K562 (cell line): ENCODE data around the gene PTP4A1. TPM values are rescaled to one million over a fixed set of nuclear protein-coding genes. Genes with fewer than 3 reads are reported as not detected.

Experiments used
- ATAC-seq: fragments of 200-7000 bp; cut with Tn5 transposase; 3 replicates; pipeline ENCODE4 v1.9.1; 2020; ENCODE audit warnings: moderate library complexity
- BruUV-seq: library from RNA; stranded (reverse); fragments of 400-500 nt; replicated peaks from 2 replicates; lab custom pipeline; 2021; lab: Mats Ljungman, UMichigan
- CTCF ChIA-PET: fragments of 300-600 bp; formaldehyde crosslinking; extraction: SDS; loops from one replicate; lab custom pipeline; 2021; ENCODE audit warnings: low intra/inter-chr PET ratio; lab: Yijun Ruan, JAX
- POLR2A ChIA-PET: fragments of 300-600, 350-650 bp; sonication (Branson Sonifier 250); formaldehyde crosslinking; extraction: SDS; loops from one replicate; lab custom pipeline; 2021; ENCODE audit warnings: antibody characterized with exemption, inconsistent platforms; lab: Yijun Ruan, JAX
- DNase-seq, 4 experiments: peaks; one replicate each; pipeline versions ENCODE4 v3.0.0 to v3.0.0-alpha.2; 2011 to 2018; ENCODE audit warnings: low spot score in 3 of 4, mixed read lengths in 3 of 4; ENCODE audit errors: extremely low read depth in 1 of 4
- FAIRE-seq: peaks from 2 replicates; lab custom pipeline; 2011; peaks lifted over from hg19 to GRCh38; lab: Jason Lieb, UNC
- H2AFZ ChIP-seq: 2 replicates; pipeline ENCODE4 v1.6.0; 2011; ENCODE audit warnings: low read depth, low read length, control low read depth, inconsistent platforms
- H3K27ac ChIP-seq: fragments of 200-600 bp; 3 replicates; pipeline ENCODE4 v1.8.0; 2011; ENCODE audit warnings: low read depth, mild to moderate bottlenecking, control low read depth, inconsistent platforms, low read length, moderate library complexity, mixed read lengths; ENCODE audit errors: extremely low read depth
- H3K27me3 ChIP-seq, 2 experiments: fragments of 300-600 bp in 1 of 2; 2 replicates in 1 of 2; 3 replicates in 1 of 2; pipeline versions ENCODE4 v1.6.0 to v1.8.0; 2011; ENCODE audit warnings: inconsistent platforms in 2 of 2, low read length in 2 of 2, mild to moderate bottlenecking in 1 of 2, mixed read lengths in 1 of 2, moderate library complexity in 1 of 2; ENCODE audit not compliant: control insufficient read depth in 2 of 2, insufficient read depth in 2 of 2
- H3K36me3 ChIP-seq: fragments of 300-600 bp; 3 replicates; pipeline ENCODE4 v1.8.0; 2011; ENCODE audit warnings: mild to moderate bottlenecking, low read length, inconsistent platforms; ENCODE audit not compliant: control insufficient read depth, insufficient read depth
- H3K4me1 ChIP-seq, 2 experiments: fragments of 200-600 bp in 1 of 2; replicated peaks in 1 of 2; 2 replicates in 1 of 2; 3 replicates in 1 of 2; pipeline versions ENCODE4 v1.5.1 to v1.8.0; 2011; ENCODE audit warnings: inconsistent platforms in 2 of 2, low read length in 2 of 2, mild to moderate bottlenecking in 1 of 2, mixed read lengths in 1 of 2, moderate library complexity in 1 of 2; ENCODE audit not compliant: control insufficient read depth in 2 of 2, insufficient read depth in 2 of 2
- H3K4me2 ChIP-seq: 2 replicates; pipeline ENCODE4 v1.6.1; 2011; ENCODE audit warnings: low read length, control low read depth, inconsistent platforms, mixed read lengths; ENCODE audit not compliant: insufficient read depth
- H3K4me3 ChIP-seq: fragments of 200-600 bp; sonication (generic), shearing (Covaris generic); 2 replicates; pipeline ENCODE4 v1.5.1; 2016; ENCODE audit warnings: control low read depth, inconsistent platforms
- H3K79me2 ChIP-seq: fragments of 200-600 bp; 3 replicates; pipeline ENCODE4 v1.8.0; 2011; ENCODE audit warnings: low read length, inconsistent platforms; ENCODE audit not compliant: control insufficient read depth, insufficient read depth
- H3K9ac ChIP-seq, 2 experiments: 2 replicates each; pipeline versions ENCODE4 v1.6.0 to v1.6.1; 2011; ENCODE audit warnings: low read depth in 2 of 2, low read length in 2 of 2, control low read depth in 1 of 2, inconsistent platforms in 1 of 2, mild to moderate bottlenecking in 1 of 2, mixed read lengths in 1 of 2; ENCODE audit not compliant: insufficient read depth in 1 of 2
- H3K9me1 ChIP-seq: one replicate; pipeline ENCODE4 v1.6.0; 2011; ENCODE audit warnings: inconsistent platforms, mild to moderate bottlenecking, low read length, moderate library complexity; ENCODE audit not compliant: control insufficient read depth, insufficient read depth
- H3K9me3 ChIP-seq: replicated peaks from 2 replicates; pipeline ENCODE4 v1.5.1; 2011; ENCODE audit warnings: low read depth, low read length, inconsistent platforms; ENCODE audit not compliant: control insufficient read depth, insufficient read depth
- H4K20me1 ChIP-seq: replicated peaks from 2 replicates; pipeline ENCODE4 v1.6.1; 2011; ENCODE audit warnings: low read length, inconsistent platforms, mixed read lengths; ENCODE audit not compliant: control insufficient read depth, insufficient read depth
- KLF13 ChIP-seq: fragments of 450-650 bp; IDR thresholded peaks from 2 replicates; pipeline ENCODE4 v1.6.1; 2016; ENCODE audit warnings: missing genetic modification characterization, low read depth, mild to moderate bottlenecking, missing compliant biosample characterization, moderate library complexity, borderline replicate concordance
- PHF20 ChIP-seq: fragments of 450-650 bp; IDR thresholded peaks from 2 replicates; pipeline ENCODE4 v1.6.1; 2018; ENCODE audit not compliant: partially characterized antibody
- POLR2AphosphoS5 ChIP-seq: IDR thresholded peaks from 2 replicates; pipeline ENCODE4 v1.6.1; 2011; ENCODE audit warnings: mild to moderate bottlenecking, low read depth, low read length, moderate library complexity; ENCODE audit not compliant: control insufficient read depth, insufficient read depth
- POLR2G ChIP-seq: fragments of 200-400 bp; formaldehyde crosslinking; IDR thresholded peaks from 2 replicates; pipeline ENCODE4 v1.6.1; 2017; ENCODE audit warnings: low read depth, mild to moderate bottlenecking, antibody characterized with exemption, low read length, moderate library complexity
- WGBS: fragments of 100-300 bp; shearing (Covaris generic); methylation state at CpG from one replicate; pipeline ENCODE4 v1.1.6; 2016; ENCODE audit warnings: low coverage, mixed read lengths; ENCODE audit not compliant: insufficient coverage; ENCODE audit errors: missing lambda C conversion rate; 5-methylcytosine and 5-hydroxymethylcytosine counted together
- in situ Hi-C: fragments of 300-500 bp; cut with MboI; formaldehyde crosslinking; loops from 4 replicates; pipeline ENCODE4 v1.15.0; 2018; ENCODE audit warnings: inconsistent platforms, mixed read lengths
- intact Hi-C: fragments of 100-400 bp; cut with micrococcal nuclease; formaldehyde crosslinking; loops from 2 replicates; pipeline ENCODE4 v1.14.2; 2022
- polyA plus RNA-seq, 8 experiments: library from polyadenylated mRNA; depleted of rRNA in 4 of 8; stranded (reverse) in 5 of 8; unstranded in 3 of 8; fragments of >200 nt; fragmentation: Nextera tagmentation in 2 of 8; fragmentation: Illumina TruSeq in 1 of 8; extraction: Ambion mirVana in 2 of 8; extraction: Trizol in 1 of 8; gene quantifications; 2 replicates each; pipeline versions ENCODE4 v1.2.1 to v1.2.3, GENCODE V29; 2011 to 2014; ENCODE audit warnings: inconsistent platforms in 1 of 8, missing spikeins in 1 of 8
- total RNA-seq, 7 experiments: library from RNA; depleted of rRNA in 6 of 7; stranded (reverse); fragments of >200 nt in 6 of 7; fragmentation: Illumina TruSeq in 2 of 7; extraction: Trizol in 2 of 7; gene quantifications; 2 replicates each; pipeline versions ENCODE4 v1.2.1 to v1.2.3, GENCODE V29; 2011 to 2021; ENCODE audit warnings: low replicate concordance in 1 of 7

PTP4A1 gene
- total and polyA plus RNA-seq, 9 of the 15 experiments (the other 6 are each of a cell fraction or from before 2014, with no cell fraction given) = 3.7 to 67.5 (median 13.1) TPM

DNA sequence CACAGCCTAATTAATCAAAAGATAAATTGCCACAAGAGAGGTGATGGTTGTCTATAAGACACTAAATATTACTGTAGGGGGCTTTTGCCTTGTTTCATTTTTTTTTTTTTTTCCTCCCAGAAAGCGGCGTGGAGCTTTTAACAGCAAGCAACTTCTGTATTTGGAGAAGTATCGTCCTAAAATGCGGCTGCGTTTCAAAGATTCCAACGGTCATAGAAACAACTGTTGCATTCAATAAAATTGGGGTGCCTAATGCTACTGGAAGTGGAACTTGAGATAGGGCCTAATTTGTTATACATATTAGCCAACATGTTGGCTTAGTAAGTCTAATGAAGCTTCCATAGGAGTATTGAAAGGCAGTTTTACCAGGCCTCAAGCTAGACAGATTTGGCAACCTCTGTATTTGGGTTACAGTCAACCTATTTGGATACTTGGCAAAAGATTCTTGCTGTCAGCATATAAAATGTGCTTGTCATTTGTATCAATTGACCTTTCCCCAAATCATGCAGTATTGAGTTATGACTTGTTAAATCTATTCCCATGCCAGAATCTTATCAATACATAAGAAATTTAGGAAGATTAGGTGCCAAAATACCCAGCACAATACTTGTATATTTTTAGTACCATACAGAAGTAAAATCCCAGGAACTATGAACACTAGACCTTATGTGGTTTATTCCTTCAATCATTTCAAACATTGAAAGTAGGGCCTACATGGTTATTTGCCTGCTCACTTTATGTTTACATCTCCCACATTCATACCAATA lies 7.8 kb downstream of the PTP4A1 start:
- DNase-seq (no peak), FAIRE-seq (no peak), ATAC-seq (no peak)
- Histone ChIP-seq H3K9ac (no peak overlapping the region), H3K36me3 (peaks cover 64% of the 10 kb centered on the region), H3K27me3 (no peaks in the 10 kb centered on the region), H3K4me3 (no peak overlapping the region), H3K9me3 (no peaks in the 10 kb centered on the region), H3K27ac (no peak overlapping the region), H3K4me1 (no peaks in the 10 kb centered on the region), H3K79me2 (peaks cover 25% of the 10 kb centered on the region), H4K20me1 (no peaks in the 10 kb centered on the region; the same call in 1 of the 2 replicates), H3K9me1 (no peaks in the 10 kb centered on the region), H3K4me2 (no peak overlapping the region), H2AFZ (no peak overlapping the region)
- in situ Hi-C loops = no loop called here
- 97% methylated on average over 5 of the region's 6 CpGs for WGBS
- intact Hi-C loops = loop anchor here (10.0 kb wide), 1 partner anchor 135 kb away; no protein-coding TSS in a partner anchor
- ChIA-PET POLR2A (no interaction called here), CTCF (no interaction called here)
- no TSS peak for BruUV-seq
- 0 out of 2 replicates have a peak, but pooled peaks have one; percentile 34 for TF ChIP-seq POLR2G
- TF ChIP-seq PHF20 = no peak

DNA sequence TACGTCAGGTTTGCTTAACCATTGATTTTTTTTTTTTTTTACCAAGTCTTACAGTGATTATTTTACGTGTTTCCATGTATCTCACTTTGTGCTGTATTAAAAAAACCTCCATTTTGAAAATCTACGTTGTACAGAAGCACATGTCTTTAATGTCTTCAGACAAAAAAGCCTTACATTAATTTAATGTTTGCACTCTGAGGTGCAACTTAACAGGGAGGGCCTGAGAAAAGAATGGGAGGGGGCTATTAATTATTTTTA lies 8.4 kb downstream of the PTP4A1 start:
- DNase-seq = no peak
- H3K9me3 ChIP-seq = no peaks in the 10 kb centered on the region
- H3K9ac ChIP-seq = no peak overlapping the region
- H3K4me3 ChIP-seq = no peak overlapping the region
- TF ChIP-seq KLF13 = no peak
- TF ChIP-seq POLR2AphosphoS5 = 0 out of 2 replicates have a peak, but pooled peaks have one; percentile 22
- CTCF ChIA-PET = no interaction called here
- POLR2A ChIA-PET = no interaction called here
- H3K27me3 ChIP-seq = no peaks in the 10 kb centered on the region
- peaks cover 63% of the 10 kb centered on the region for H3K36me3 ChIP-seq
- peaks cover 20% of the 10 kb centered on the region for H3K79me2 ChIP-seq
- no peak for ATAC-seq
- intact Hi-C loops (no loop called here), in situ Hi-C loops (no loop called here)
- no peaks in the 10 kb centered on the region for H3K4me1 ChIP-seq
- 86% methylated on average over 3 of the region's 3 CpGs for WGBS
- no peaks in the 10 kb centered on the region for H4K20me1 ChIP-seq
- H3K27ac ChIP-seq = no peak overlapping the region
- FAIRE-seq = no peak
- no TSS peak for BruUV-seq
- H3K4me2 ChIP-seq = no peak overlapping the region
- H3K9me1 ChIP-seq = no peaks in the 10 kb centered on the region
- no peak overlapping the region for H2AFZ ChIP-seq
